ENCODE results near the gene PNPLA8. TPM values are rescaled to one million over a fixed set of nuclear protein-coding genes. Genes with fewer than 3 reads are reported as not detected.

The PNPLA8 gene
- total RNA-seq, 1 experiment from 2014 or later: 19.2 TPM

DNA sequence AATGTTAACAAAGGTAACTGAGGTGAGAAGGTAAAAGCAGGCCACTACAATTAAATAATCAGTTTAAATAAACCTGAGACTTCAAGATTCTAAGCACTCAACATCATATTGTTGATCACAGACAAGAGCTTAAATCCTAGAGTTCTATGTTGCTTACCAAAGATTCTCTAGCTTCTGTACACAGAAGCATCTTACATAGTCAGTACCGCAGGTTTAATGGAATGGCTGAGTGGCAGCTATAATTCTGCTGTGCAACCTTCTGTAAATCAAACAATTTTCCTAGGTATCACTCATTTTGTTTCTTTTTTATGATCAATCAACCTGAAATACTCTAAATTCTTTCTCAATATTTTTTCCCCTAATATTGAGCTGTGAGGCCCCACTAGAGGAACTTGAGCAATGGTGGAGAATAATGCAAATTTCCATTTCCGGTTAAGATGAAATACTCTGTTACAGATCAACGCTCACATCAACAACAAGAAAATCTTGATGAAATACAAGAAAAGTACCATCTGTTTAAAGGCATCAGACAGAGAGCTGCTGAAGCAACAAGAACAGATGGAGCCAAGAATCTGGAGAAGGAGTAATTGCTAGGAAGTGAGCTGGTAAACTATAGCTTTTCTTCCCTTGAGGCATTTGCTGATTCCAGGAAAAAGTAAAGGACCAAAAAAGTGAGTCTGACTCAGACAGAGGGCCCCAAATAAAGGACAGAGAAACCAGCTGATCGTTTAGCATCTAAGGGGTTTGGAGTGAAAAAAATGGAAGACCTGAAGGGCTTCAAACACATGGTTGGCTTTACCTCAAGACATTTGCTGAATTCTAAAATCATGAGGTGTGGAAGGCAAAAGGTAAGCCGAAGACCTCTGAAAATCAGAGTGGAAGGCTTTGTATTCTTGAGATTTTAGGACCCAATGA lies 22.6 kb downstream of the PNPLA8 start:
- H3K9me3 ChIP-seq (ENCODE audit: low read depth, low read length, poor library complexity, severe bottlenecking): no peaks in the 10 kb centered on the region
- DNase-seq (ENCODE audit: low spot score): peak; percentile 62
- no peaks in the 10 kb centered on the region for H3K27me3 ChIP-seq (replicated peaks; ENCODE audit: insufficient read depth, low read depth, low read length, poor library complexity)
- intact Hi-C loops (cut with micrococcal nuclease; ENCODE audit: unreplicated experiment): no loop called here
- no TSS peak for BruUV-seq (replicated peaks)
- no peaks in the 10 kb centered on the region for H3K36me3 ChIP-seq (ENCODE audit: insufficient read depth, low read length, poor library complexity, severe bottlenecking)
- ChIA-PET CTCF (no interaction called here), POLR2A (ENCODE audit: low non-redundant PET) (interaction anchor here (0.6 kb wide), 1 partner anchor 291 kb away, joined by 4 read pairs; no protein-coding TSS in a partner anchor)
- H3K4me3 ChIP-seq (ENCODE audit: low read depth, low read length, poor library complexity, severe bottlenecking): no peak overlapping the region
- H3K4me1 ChIP-seq (ENCODE audit: insufficient read depth, low read length, poor library complexity, severe bottlenecking): peaks cover 7% of the 10 kb centered on the region
- TF ChIP-seq EZH2 (IDR thresholded peaks at IDR 0.05; ENCODE audit: borderline replicate concordance, low read depth, low read length, poor library complexity, severe bottlenecking): no peak
- TF ChIP-seq, protein P1, sequence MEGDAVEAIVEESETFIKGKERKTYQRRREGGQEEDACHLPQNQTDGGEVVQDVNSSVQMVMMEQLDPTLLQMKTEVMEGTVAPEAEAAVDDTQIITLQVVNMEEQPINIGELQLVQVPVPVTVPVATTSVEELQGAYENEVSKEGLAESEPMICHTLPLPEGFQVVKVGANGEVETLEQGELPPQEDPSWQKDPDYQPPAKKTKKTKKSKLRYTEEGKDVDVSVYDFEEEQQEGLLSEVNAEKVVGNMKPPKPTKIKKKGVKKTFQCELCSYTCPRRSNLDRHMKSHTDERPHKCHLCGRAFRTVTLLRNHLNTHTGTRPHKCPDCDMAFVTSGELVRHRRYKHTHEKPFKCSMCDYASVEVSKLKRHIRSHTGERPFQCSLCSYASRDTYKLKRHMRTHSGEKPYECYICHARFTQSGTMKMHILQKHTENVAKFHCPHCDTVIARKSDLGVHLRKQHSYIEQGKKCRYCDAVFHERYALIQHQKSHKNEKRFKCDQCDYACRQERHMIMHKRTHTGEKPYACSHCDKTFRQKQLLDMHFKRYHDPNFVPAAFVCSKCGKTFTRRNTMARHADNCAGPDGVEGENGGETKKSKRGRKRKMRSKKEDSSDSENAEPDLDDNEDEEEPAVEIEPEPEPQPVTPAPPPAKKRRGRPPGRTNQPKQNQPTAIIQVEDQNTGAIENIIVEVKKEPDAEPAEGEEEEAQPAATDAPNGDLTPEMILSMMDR (conservative IDR thresholded peaks at IDR 0.05; ENCODE audit: low read depth, low read length): no peak
- peak overlapping the region; percentile 64 for H3K27ac ChIP-seq (ENCODE audit: low read depth, low read length, poor library complexity, severe bottlenecking)

DNA sequence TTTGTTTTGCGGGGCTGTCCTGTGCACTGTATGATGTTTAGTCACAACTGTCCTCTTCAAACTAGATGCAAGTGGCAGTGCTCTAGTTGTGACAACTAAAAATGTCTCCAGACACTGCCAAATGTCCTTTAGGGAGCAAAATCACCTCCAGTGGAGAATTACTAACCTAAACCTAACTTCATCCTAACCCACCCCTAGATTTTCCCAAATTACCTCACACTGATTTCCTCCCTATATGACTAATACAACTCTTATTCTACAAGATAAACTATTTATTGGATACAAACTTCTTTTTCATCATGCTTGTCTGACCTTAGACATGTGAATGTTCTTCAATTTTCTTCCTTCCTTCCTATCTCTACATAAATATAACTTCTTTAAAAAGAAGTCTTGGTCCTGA lies 26.4 kb downstream of the PNPLA8 start:
- H3K36me3 ChIP-seq (ENCODE audit: insufficient read depth, low read length, poor library complexity, severe bottlenecking): no peaks in the 10 kb centered on the region
- BruUV-seq (replicated peaks): no TSS peak
- H3K9me3 ChIP-seq (ENCODE audit: low read depth, low read length, poor library complexity, severe bottlenecking): no peaks in the 10 kb centered on the region
- CTCF ChIA-PET: no interaction called here
- no peak for TF ChIP-seq EZH2 (IDR thresholded peaks at IDR 0.05; ENCODE audit: borderline replicate concordance, low read depth, low read length, poor library complexity, severe bottlenecking)
- TF ChIP-seq, protein P1 (conservative IDR thresholded peaks at IDR 0.05; ENCODE audit: low read depth, low read length): no peak
- H3K27me3 ChIP-seq (replicated peaks; ENCODE audit: insufficient read depth, low read depth, low read length, poor library complexity): no peaks in the 10 kb centered on the region
- POLR2A ChIA-PET (ENCODE audit: low non-redundant PET): no interaction called here
- H3K4me1 ChIP-seq (ENCODE audit: insufficient read depth, low read length, poor library complexity, severe bottlenecking): peaks cover 7% of the 10 kb centered on the region
- peak overlapping the region; percentile 1 for H3K27ac ChIP-seq (ENCODE audit: low read depth, low read length, poor library complexity, severe bottlenecking)
- H3K4me3 ChIP-seq (ENCODE audit: low read depth, low read length, poor library complexity, severe bottlenecking): no peak overlapping the region
- intact Hi-C loops (cut with micrococcal nuclease; ENCODE audit: unreplicated experiment): no loop called here
- no peak for DNase-seq (ENCODE audit: low spot score)

DNA sequence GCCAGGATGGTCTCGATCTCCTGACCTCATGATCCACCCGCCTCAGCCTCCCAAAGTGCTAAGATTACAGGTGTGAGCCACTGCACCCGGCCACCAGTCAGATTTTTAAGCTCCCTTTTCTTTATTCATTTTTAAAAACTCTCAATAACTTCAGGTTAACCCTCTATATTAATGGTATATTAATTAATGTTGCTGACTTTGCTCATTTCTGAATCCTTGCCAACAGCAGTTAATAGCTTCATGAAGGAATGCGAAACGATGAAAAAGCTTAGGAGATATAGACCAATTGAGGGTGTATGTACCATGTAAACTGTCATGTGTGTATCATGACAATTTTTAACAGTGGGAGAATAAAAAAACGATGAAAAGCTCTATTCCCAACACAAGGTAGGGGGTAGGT lies 27.5 kb downstream of the PNPLA8 start:
- Histone ChIP-seq H3K9me3 (ENCODE audit: low read depth, low read length, poor library complexity, severe bottlenecking) (no peaks in the 10 kb centered on the region), H3K36me3 (ENCODE audit: insufficient read depth, low read length, poor library complexity, severe bottlenecking) (no peaks in the 10 kb centered on the region), H3K27ac (ENCODE audit: low read depth, low read length, poor library complexity, severe bottlenecking) (no peak overlapping the region), H3K4me3 (ENCODE audit: low read depth, low read length, poor library complexity, severe bottlenecking) (no peak overlapping the region), H3K27me3 (replicated peaks; ENCODE audit: insufficient read depth, low read depth, low read length, poor library complexity) (no peaks in the 10 kb centered on the region), H3K4me1 (ENCODE audit: insufficient read depth, low read length, poor library complexity, severe bottlenecking) (peaks cover 4% of the 10 kb centered on the region)
- BruUV-seq (replicated peaks): no TSS peak
- DNase-seq (ENCODE audit: low spot score): no peak
- POLR2A ChIA-PET (ENCODE audit: low non-redundant PET): no interaction called here
- CTCF ChIA-PET: no interaction called here
- intact Hi-C loops (cut with micrococcal nuclease; ENCODE audit: unreplicated experiment): no loop called here
- no peak for TF ChIP-seq EZH2 (IDR thresholded peaks at IDR 0.05; ENCODE audit: borderline replicate concordance, low read depth, low read length, poor library complexity, severe bottlenecking)
- TF ChIP-seq, protein P1 (conservative IDR thresholded peaks at IDR 0.05; ENCODE audit: low read depth, low read length): no peak

Data from A673 (cell line).